Measurements from ENCODE around the gene DELE1. TPM values are rescaled to one million over a fixed set of nuclear protein-coding genes. Genes with fewer than 3 reads are reported as not detected.

The DELE1 gene
- total and polyA plus RNA-seq, 4 donors = 23.2 to 49.0 (median 40.3) TPM

DNA sequence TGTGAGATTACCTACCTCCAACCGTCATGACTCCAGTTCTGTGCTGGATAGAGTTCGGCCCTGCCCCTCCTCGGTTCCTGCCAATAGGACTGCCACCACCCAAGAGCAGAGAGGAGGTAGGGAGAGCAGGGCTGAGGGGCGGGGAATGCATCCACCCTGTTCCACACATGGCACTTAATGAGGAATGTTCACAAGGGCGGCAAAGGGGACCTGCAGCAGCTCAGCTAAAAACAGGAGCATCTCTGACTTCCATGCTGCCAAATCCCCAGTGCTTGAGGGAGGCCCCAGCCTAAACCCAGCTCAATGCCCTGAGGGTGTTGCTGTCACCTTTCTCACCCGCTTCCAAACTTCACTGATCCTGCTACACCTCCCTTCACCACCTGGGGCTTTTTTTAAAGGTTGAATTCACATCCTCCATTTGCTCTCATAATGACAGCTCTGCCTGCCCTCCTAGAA lies 7.8 kb upstream of the DELE1 start:
- H3K9ac ChIP-seq (ENCODE audit: low read depth in 1 of 2, low read length in 2 of 2) = no peak overlapping the region
- no peak overlapping the region for H3K4me3 ChIP-seq (ENCODE audit: low read depth in 1 of 3, low read length in 3 of 3)
- peaks cover 6 to 18% (median 8%) of the 10 kb centered on the region in 4 donors for H3K4me1 ChIP-seq (ENCODE audit: control insufficient read depth in 4 of 4, insufficient read depth in 4 of 4, low read length in 3 of 4)
- H3K36me3 ChIP-seq (ENCODE audit: control insufficient read depth in 4 of 4, insufficient read depth in 3 of 4, low read depth in 1 of 4, low read length in 3 of 4) = no peaks in the 10 kb centered on the region
- TF ChIP-seq, protein P1, sequence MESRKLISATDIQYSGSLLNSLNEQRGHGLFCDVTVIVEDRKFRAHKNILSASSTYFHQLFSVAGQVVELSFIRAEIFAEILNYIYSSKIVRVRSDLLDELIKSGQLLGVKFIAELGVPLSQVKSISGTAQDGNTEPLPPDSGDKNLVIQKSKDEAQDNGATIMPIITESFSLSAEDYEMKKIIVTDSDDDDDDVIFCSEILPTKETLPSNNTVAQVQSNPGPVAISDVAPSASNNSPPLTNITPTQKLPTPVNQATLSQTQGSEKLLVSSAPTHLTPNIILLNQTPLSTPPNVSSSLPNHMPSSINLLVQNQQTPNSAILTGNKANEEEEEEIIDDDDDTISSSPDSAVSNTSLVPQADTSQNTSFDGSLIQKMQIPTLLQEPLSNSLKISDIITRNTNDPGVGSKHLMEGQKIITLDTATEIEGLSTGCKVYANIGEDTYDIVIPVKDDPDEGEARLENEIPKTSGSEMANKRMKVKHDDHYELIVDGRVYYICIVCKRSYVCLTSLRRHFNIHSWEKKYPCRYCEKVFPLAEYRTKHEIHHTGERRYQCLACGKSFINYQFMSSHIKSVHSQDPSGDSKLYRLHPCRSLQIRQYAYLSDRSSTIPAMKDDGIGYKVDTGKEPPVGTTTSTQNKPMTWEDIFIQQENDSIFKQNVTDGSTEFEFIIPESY (IDR thresholded peaks at IDR 0.05) = no peak
- TF ChIP-seq FOXA1 (IDR thresholded peaks at IDR 0.05) = no peak
- TF ChIP-seq, protein P2, sequence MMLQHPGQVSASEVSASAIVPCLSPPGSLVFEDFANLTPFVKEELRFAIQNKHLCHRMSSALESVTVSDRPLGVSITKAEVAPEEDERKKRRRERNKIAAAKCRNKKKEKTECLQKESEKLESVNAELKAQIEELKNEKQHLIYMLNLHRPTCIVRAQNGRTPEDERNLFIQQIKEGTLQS (IDR thresholded peaks at IDR 0.05) = no peak
- H3K9me3 ChIP-seq (ENCODE audit: control insufficient read depth in 4 of 4, low read length in 3 of 4) = no peaks in the 10 kb centered on the region
- H3K27ac ChIP-seq (ENCODE audit: low read depth in 1 of 2, low read length in 2 of 2) = no peak overlapping the region
- H3K27me3 ChIP-seq (ENCODE audit: control insufficient read depth in 4 of 4, insufficient read depth in 4 of 4, low read length in 3 of 4) = no peaks in the 10 kb centered on the region
- WGBS = 92% methylated on average over 6 of the region's 6 CpGs
- DNase-seq (ENCODE audit: low spot score) = no peak

DNA sequence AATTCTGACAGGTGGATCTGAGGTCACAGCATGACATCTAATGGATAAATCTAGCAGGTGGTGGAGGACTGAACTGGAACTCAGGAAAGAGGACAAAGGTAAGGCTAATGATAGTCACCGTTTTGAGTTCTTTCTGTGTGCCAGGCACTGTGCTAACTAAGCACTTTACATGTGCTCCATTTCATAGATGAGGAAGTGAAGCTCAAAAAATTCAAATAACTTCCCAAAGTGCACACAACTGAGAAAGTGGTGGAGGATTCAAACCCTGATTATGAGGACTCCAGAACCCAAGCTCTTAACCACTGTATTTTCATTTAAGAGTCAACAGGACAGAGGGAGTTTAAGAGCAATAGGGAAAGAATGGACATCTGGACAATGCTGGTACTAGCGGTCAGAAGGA lies 7.1 kb upstream of the DELE1 start:
- peaks cover 6 to 18% (median 8%) of the 10 kb centered on the region in 4 donors for H3K4me1 ChIP-seq (ENCODE audit: control insufficient read depth in 4 of 4, insufficient read depth in 4 of 4, low read length in 3 of 4)
- DNase-seq (ENCODE audit: low spot score) = no peak
- no peak overlapping the region for H3K9ac ChIP-seq (ENCODE audit: low read depth in 1 of 2, low read length in 2 of 2)
- TF ChIP-seq TAF1 (conservative IDR thresholded peaks at IDR 0.05) (no peak), GABPA (IDR thresholded peaks at IDR 0.05 in 1 of 2, conservative IDR thresholded peaks at IDR 0.05 in 1 of 2) (no peak), RAD21 (IDR thresholded peaks at IDR 0.05) (no peak), FOXA1 (IDR thresholded peaks at IDR 0.05) (no peak), NR2F2 (IDR thresholded peaks at IDR 0.05) (no peak), HNF4A (conservative IDR thresholded peaks at IDR 0.05) (no peak), EGR1 (IDR thresholded peaks at IDR 0.05; ENCODE audit: low read depth in 2 of 2) (no peak), YY1 (IDR thresholded peaks at IDR 0.05) (no peak), JUND (IDR thresholded peaks at IDR 0.05) (no peak), RXRA (IDR thresholded peaks at IDR 0.05) (no peak), SP1 (IDR thresholded peaks at IDR 0.05) (no peak)
- TF ChIP-seq, protein P3, sequence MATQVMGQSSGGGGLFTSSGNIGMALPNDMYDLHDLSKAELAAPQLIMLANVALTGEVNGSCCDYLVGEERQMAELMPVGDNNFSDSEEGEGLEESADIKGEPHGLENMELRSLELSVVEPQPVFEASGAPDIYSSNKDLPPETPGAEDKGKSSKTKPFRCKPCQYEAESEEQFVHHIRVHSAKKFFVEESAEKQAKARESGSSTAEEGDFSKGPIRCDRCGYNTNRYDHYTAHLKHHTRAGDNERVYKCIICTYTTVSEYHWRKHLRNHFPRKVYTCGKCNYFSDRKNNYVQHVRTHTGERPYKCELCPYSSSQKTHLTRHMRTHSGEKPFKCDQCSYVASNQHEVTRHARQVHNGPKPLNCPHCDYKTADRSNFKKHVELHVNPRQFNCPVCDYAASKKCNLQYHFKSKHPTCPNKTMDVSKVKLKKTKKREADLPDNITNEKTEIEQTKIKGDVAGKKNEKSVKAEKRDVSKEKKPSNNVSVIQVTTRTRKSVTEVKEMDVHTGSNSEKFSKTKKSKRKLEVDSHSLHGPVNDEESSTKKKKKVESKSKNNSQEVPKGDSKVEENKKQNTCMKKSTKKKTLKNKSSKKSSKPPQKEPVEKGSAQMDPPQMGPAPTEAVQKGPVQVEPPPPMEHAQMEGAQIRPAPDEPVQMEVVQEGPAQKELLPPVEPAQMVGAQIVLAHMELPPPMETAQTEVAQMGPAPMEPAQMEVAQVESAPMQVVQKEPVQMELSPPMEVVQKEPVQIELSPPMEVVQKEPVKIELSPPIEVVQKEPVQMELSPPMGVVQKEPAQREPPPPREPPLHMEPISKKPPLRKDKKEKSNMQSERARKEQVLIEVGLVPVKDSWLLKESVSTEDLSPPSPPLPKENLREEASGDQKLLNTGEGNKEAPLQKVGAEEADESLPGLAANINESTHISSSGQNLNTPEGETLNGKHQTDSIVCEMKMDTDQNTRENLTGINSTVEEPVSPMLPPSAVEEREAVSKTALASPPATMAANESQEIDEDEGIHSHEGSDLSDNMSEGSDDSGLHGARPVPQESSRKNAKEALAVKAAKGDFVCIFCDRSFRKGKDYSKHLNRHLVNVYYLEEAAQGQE (IDR thresholded peaks at IDR 0.05) = no peak
- TF ChIP-seq, protein P2 (IDR thresholded peaks at IDR 0.05) = no peak
- TF ChIP-seq, protein P4, sequence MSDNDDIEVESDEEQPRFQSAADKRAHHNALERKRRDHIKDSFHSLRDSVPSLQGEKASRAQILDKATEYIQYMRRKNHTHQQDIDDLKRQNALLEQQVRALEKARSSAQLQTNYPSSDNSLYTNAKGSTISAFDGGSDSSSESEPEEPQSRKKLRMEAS (IDR thresholded peaks at IDR 0.05) = no peak
- TF ChIP-seq, protein P5, sequence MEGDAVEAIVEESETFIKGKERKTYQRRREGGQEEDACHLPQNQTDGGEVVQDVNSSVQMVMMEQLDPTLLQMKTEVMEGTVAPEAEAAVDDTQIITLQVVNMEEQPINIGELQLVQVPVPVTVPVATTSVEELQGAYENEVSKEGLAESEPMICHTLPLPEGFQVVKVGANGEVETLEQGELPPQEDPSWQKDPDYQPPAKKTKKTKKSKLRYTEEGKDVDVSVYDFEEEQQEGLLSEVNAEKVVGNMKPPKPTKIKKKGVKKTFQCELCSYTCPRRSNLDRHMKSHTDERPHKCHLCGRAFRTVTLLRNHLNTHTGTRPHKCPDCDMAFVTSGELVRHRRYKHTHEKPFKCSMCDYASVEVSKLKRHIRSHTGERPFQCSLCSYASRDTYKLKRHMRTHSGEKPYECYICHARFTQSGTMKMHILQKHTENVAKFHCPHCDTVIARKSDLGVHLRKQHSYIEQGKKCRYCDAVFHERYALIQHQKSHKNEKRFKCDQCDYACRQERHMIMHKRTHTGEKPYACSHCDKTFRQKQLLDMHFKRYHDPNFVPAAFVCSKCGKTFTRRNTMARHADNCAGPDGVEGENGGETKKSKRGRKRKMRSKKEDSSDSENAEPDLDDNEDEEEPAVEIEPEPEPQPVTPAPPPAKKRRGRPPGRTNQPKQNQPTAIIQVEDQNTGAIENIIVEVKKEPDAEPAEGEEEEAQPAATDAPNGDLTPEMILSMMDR (IDR thresholded peaks at IDR 0.05; ENCODE audit: low read depth, low read length, missing input control) = no peak
- TF ChIP-seq, protein P1 (IDR thresholded peaks at IDR 0.05) = no peak
- 62% methylated on average over 2 of the region's 2 CpGs for WGBS
- no peak overlapping the region for H3K27ac ChIP-seq (ENCODE audit: low read depth in 1 of 2, low read length in 2 of 2)
- no peak overlapping the region for H3K4me3 ChIP-seq (ENCODE audit: low read depth in 1 of 3, low read length in 3 of 3)
- no peaks in the 10 kb centered on the region for H3K36me3 ChIP-seq (ENCODE audit: control insufficient read depth in 4 of 4, insufficient read depth in 3 of 4, low read depth in 1 of 4, low read length in 3 of 4)
- no peaks in the 10 kb centered on the region for H3K9me3 ChIP-seq (ENCODE audit: control insufficient read depth in 4 of 4, low read length in 3 of 4)
- H3K27me3 ChIP-seq (ENCODE audit: control insufficient read depth in 4 of 4, insufficient read depth in 4 of 4, low read length in 3 of 4) = no peaks in the 10 kb centered on the region

Data from liver (tissue), 9 donors.